ENCODE data around the gene TINAG. TPM values are rescaled to one million over a fixed set of nuclear protein-coding genes. Genes with fewer than 3 reads are reported as not detected.

Gene TINAG
- total RNA-seq, 2 donors from 2014 or later, result not detected

GRCh38 chr6:54299542-54300269 lies 8.5 kb upstream of the TINAG start:
- peaks cover 1% of the 10 kb centered on the region for H3K9me3 Mint-ChIP-seq
- Histone ChIP-seq H3K4me3 (ENCODE audit: low read length) (no peak overlapping the region), H3K4me1 (ENCODE audit: control insufficient read depth, insufficient read depth, low read length) (peaks cover 8% of the 10 kb centered on the region), H3K9ac (ENCODE audit: extremely low read depth, low read length, poor library complexity, severe bottlenecking) (no peak overlapping the region), H3K27ac (ENCODE audit: low read depth, low read length) (no peak overlapping the region), H3K9me3 (ENCODE audit: control insufficient read depth, low read length) (no peaks in the 10 kb centered on the region), H3K27me3 (ENCODE audit: control insufficient read depth, insufficient read depth, low read length, poor library complexity, severe bottlenecking) (no peaks in the 10 kb centered on the region), H3K36me3 (ENCODE audit: control insufficient read depth, insufficient read depth, low read length) (no peaks in the 10 kb centered on the region)
- TF ChIP-seq CTCF (conservative IDR thresholded peaks at IDR 0.05), result no peak
- H3K27ac Mint-ChIP-seq, result no peak overlapping the region
- H3K36me3 Mint-ChIP-seq (ENCODE audit: low read depth), result no peaks in the 10 kb centered on the region
- H3K27me3 Mint-ChIP-seq (ENCODE audit: insufficient read depth), result no peaks in the 10 kb centered on the region
- H3K4me1 Mint-ChIP-seq, result no peaks in the 10 kb centered on the region
- DNase-seq, result no peak
- no peak overlapping the region for H3K4me3 Mint-ChIP-seq
- 78 to 89% methylated on average over 1 to 2 of the region's 2 CpGs for WGBS, 2 experiments (ENCODE audit: insufficient coverage in 1 of 2, insufficient read length in 1 of 2)

GRCh38 chr6:54301770-54302169 lies 6.5 kb upstream of the TINAG start:
- Mint-ChIP-seq H3K9me3 (peaks cover 1% of the 10 kb centered on the region), H3K27ac (no peak overlapping the region), H3K4me1 (no peaks in the 10 kb centered on the region), H3K36me3 (ENCODE audit: low read depth) (no peaks in the 10 kb centered on the region), H3K27me3 (ENCODE audit: insufficient read depth) (no peaks in the 10 kb centered on the region), H3K4me3 (no peak overlapping the region)
- Histone ChIP-seq H3K27me3 (ENCODE audit: control insufficient read depth, insufficient read depth, low read length, poor library complexity, severe bottlenecking) (no peaks in the 10 kb centered on the region), H3K4me3 (ENCODE audit: low read length) (no peak overlapping the region), H3K9me3 (ENCODE audit: control insufficient read depth, low read length) (no peaks in the 10 kb centered on the region), H3K36me3 (ENCODE audit: control insufficient read depth, insufficient read depth, low read length) (no peaks in the 10 kb centered on the region), H3K27ac (ENCODE audit: low read depth, low read length) (no peak overlapping the region), H3K9ac (ENCODE audit: extremely low read depth, low read length, poor library complexity, severe bottlenecking) (no peak overlapping the region), H3K4me1 (ENCODE audit: control insufficient read depth, insufficient read depth, low read length) (peaks cover 8% of the 10 kb centered on the region)
- no peak for TF ChIP-seq CTCF (conservative IDR thresholded peaks at IDR 0.05)
- no peak for DNase-seq

GRCh38 chr6:54307439-54307910 lies 766 bp upstream of the TINAG start:
- Mint-ChIP-seq H3K27me3 (ENCODE audit: insufficient read depth) (no peaks in the 10 kb centered on the region), H3K4me3 (no peak overlapping the region), H3K4me1 (peaks cover 6% of the 10 kb centered on the region), H3K9me3 (no peaks in the 10 kb centered on the region), H3K36me3 (ENCODE audit: low read depth) (no peaks in the 10 kb centered on the region), H3K27ac (no peak overlapping the region)
- no peak for TF ChIP-seq CTCF (conservative IDR thresholded peaks at IDR 0.05)
- Histone ChIP-seq H3K9me3 (ENCODE audit: control insufficient read depth, low read length) (no peaks in the 10 kb centered on the region), H3K4me3 (ENCODE audit: low read length) (no peak overlapping the region), H3K36me3 (ENCODE audit: control insufficient read depth, insufficient read depth, low read length) (no peaks in the 10 kb centered on the region), H3K27me3 (ENCODE audit: control insufficient read depth, insufficient read depth, low read length, poor library complexity, severe bottlenecking) (no peaks in the 10 kb centered on the region), H3K4me1 (ENCODE audit: control insufficient read depth, insufficient read depth, low read length) (peaks cover 8% of the 10 kb centered on the region), H3K27ac (ENCODE audit: low read depth, low read length) (no peak overlapping the region), H3K9ac (ENCODE audit: extremely low read depth, low read length, poor library complexity, severe bottlenecking) (no peak overlapping the region)
- DNase-seq, result no peak
- WGBS, 2 experiments (ENCODE audit: insufficient coverage in 1 of 2, insufficient read length in 1 of 2), result 90% methylated on average over 2 of the region's 2 CpGs; no CpG with 5 or more reads in 1 of the 2 experiments

Data from endodermal cell (in vitro differentiated cells).